22Rv1 (cell line): ENCODE measurements around the gene STARD3.
A peak's percentile ranks its signal among the peaks of the same experiment; 100 is the strongest.

ENCODE experiments used
- H3K27ac ChIP-seq: fragments of 450-650 bp; 2 replicates; pipeline ENCODE4 v1.5.1; 2017
- ZFX ChIP-seq: fragments of 450-650 bp; IDR thresholded peaks from 2 replicates; pipeline ENCODE4 v1.6.1; 2017; ENCODE audit warnings: antibody characterized with exemption, borderline replicate concordance
- TF ChIP-seq, protein P1 (sequence below): fragments of 450-650 bp; IDR thresholded peaks from 2 replicates; pipeline ENCODE4 v1.5.1; 2017; ENCODE audit warnings: mild to moderate bottlenecking

The STARD3 gene

DNA sequence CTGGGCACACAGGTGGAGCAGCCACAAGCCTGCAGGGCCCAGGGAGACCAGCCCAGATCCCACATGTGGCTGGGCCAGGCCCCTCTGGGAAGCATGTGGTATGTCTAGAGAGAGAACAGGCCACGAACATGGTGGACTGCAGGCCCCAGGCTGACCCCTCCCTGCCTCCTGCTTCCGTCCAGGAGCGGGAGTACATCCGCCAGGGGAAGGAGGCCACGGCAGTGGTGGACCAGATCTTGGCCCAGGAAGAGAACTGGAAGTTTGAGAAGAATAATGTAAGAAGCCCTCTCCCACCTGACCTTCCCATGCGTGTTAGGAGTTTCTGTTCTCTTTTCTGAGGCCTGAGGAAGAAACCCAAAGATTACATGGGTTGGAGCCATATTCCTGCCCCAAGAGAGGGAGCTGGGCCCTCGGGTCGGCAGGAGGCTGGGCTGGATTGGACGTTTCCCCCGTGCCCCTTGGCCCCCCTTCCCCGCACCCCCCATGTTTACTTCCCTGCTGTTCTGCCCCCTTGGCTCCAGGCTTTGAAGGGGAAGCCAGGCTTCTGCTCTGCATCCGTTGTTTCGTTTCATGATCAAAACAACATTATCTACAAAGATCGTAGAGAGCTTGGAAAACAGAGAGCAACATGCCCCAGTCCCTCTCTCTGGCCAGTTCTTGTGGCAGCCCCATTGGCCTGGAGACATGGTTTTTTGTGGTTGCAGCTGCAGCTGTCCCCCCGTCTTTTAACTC, 22.5 kb downstream of the STARD3 start:
- no peak for TF ChIP-seq ZFX
- TF ChIP-seq, protein P1, sequence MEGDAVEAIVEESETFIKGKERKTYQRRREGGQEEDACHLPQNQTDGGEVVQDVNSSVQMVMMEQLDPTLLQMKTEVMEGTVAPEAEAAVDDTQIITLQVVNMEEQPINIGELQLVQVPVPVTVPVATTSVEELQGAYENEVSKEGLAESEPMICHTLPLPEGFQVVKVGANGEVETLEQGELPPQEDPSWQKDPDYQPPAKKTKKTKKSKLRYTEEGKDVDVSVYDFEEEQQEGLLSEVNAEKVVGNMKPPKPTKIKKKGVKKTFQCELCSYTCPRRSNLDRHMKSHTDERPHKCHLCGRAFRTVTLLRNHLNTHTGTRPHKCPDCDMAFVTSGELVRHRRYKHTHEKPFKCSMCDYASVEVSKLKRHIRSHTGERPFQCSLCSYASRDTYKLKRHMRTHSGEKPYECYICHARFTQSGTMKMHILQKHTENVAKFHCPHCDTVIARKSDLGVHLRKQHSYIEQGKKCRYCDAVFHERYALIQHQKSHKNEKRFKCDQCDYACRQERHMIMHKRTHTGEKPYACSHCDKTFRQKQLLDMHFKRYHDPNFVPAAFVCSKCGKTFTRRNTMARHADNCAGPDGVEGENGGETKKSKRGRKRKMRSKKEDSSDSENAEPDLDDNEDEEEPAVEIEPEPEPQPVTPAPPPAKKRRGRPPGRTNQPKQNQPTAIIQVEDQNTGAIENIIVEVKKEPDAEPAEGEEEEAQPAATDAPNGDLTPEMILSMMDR = no peak
- H3K27ac ChIP-seq = no peak overlapping the region

DNA sequence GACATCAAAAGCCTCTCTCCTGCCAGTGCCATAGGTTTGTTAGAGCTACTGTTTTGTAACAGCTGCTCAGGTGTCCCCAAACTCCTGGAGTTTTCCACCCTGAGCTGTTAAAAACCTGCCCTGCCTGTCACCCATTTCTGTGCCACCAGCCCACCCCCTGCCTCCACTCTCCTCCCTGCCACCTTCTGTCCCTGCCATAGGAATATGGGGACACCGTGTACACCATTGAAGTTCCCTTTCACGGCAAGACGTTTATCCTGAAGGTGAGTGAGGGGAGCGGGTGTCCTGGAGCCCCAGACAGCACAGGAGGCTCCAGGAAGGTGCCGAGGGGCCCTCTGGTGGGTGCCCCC, 23.0 kb downstream of the STARD3 start:
- TF ChIP-seq, protein P1 = no peak
- TF ChIP-seq ZFX = no peak
- no peak overlapping the region for H3K27ac ChIP-seq

DNA sequence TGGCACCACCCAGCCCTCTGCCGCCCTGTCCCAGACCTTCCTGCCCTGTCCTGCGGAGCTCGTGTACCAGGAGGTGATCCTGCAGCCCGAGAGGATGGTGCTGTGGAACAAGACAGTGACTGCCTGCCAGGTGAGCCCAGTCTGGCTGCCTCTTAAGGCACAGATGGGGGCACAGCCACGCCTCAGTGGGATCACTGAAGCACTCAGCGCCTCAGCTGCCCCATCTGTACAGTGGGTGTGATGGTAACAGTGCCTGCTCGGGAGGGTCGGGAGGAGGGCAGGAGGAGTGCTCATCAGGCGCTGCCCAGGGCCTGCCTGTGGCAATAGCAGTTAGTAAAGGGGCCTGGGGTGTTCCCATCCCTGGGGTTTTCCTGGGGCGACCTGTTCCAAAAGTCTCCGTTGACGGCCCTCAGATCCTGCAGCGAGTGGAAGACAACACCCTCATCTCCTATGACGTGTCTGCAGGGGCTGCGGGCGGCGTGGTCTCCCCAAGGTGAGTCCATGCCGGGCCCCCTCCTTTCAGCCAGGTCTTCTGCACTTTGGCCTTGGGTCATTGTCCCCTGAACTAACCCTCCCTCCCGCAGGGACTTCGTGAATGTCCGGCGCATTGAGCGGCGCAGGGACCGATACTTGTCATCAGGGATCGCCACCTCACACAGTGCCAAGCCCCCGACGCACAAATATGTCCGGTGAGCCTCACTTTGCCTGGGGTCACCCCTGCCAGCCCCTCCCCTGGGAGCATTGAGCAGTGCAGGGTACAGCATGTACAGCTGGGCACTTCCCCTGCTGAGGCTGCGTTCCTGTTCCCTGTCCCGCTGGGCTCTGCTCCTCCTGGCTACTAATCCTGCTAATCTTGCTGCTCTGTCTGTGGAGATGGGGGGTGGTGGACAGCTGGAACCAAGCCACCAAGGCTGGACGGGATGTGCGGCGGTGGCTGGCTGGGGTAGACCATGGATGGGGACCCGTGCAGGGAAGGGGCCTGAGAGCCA, 23.7 kb downstream of the STARD3 start:
- TF ChIP-seq, protein P1 = no peak
- no peak for TF ChIP-seq ZFX
- H3K27ac ChIP-seq = no peak overlapping the region

DNA sequence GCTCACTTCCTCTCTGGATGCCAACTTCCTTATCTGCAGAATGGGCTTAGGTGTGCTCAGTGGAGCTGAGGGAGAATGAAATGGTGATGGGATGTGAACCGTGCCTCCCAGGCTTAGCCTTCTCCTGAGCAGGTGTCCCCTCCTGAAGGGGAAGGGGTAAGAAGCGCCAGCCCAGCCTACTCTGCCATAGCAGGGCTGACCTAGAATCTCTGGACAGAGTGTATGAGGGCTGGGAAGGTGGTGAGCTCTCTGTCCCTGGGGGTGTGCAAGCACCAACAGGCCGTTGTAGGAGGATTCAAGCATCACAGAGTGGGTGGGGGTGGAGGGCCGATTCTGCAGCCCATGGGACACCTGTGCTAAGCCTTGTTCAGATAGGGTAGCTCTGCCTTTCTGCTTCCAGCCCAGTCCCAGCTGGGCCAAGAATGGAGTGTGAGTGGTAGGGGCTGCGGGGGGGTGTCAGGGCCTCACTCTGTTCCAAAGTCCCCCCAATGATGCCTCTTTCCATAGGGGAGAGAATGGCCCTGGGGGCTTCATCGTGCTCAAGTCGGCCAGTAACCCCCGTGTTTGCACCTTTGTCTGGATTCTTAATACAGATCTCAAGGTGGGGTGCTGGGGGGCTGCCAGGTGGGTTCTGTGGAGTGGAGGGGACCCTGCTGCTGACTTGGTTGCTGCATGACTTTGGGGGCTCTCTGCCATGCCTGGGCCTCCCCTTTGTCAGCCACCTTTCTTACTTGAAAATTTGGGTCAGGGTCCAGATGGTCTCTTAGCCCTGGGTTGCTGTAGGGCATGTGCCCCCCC, 25.0 kb downstream of the STARD3 start:
- TF ChIP-seq, protein P1 = no peak
- TF ChIP-seq ZFX = no peak
- H3K27ac ChIP-seq = peak overlapping the region; percentile 56

DNA sequence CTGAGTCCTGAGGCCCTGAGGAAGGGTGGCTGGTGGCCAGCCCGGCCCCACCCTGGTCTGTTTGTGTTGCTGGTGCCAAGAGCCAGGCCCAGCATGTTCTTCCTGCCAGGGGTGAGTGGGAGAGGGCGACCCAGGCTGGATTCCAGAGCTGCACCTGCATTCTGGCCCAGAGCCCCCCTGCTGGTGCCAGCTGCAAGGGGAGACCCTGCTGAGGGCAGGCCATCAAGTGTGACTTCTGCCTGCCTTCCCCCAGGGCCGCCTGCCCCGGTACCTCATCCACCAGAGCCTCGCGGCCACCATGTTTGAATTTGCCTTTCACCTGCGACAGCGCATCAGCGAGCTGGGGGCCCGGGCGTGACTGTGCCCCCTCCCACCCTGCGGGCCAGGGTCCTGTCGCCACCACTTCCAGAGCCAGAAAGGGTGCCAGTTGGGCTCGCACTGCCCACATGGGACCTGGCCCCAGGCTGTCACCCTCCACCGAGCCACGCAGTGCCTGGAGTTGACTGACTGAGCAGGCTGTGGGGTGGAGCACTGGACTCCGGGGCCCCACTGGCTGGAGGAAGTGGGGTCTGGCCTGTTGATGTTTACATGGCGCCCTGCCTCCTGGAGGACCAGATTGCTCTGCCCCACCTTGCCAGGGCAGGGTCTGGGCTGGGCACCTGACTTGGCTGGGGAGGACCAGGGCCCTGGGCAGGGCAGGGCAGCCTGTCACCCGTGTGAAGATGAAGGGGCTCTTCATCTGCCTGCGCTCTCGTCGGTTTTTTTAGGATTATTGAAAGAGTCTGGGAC, 25.8 kb downstream of the STARD3 start:
- TF ChIP-seq ZFX = no peak
- TF ChIP-seq, protein P1 = no peak
- H3K27ac ChIP-seq = peak overlapping the region; percentile 56

DNA sequence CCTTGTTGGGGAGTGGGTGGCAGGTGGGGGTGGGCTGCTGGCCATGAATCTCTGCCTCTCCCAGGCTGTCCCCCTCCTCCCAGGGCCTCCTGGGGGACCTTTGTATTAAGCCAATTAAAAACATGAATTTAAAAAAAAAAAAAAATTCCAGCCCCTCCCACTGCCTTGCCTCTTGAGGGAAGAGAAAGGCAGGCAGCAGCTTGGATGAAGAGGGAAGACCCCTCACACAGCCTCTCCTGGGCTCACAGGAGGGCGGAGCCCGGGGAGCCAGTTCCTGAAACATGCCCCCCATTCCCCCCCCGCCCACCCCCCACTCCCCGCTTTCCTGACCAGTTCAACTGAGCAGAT, 26.4 kb downstream of the STARD3 start:
- H3K27ac ChIP-seq = peak overlapping the region; percentile 56
- no peak for TF ChIP-seq ZFX
- TF ChIP-seq, protein P1 = no peak
